Stimulated activated CD4-positive, alpha-beta T cell treated with anti-CD3 and anti-CD28 coated beads, Interleukin-1b, Interleukin-23, amount 100 ng/mL, for 4 hours (primary cell): ENCODE measurements around the gene DDRGK1.
A peak's percentile ranks its signal among the peaks of the same experiment; 100 is the strongest.
"Not testable (repeated sequence)": the region's sequence is repeated elsewhere in the genome, so short reads cannot be mapped to it uniquely, and the experiment has no call there.

Experiments
- DNase-seq, 2 donors: peaks; one replicate each; pipeline ENCODE4 v3.0.0-alpha.2; 2020; ENCODE audit warnings: low read depth in 2 of 2

DDRGK1 gene

GRCh38 chr20:3215359-3215917 lies 11.0 kb upstream of the DDRGK1 start:
- DNase-seq, result not testable (repeated sequence)

GRCh38 chr20:3213226-3213625 lies 8.7 kb upstream of the DDRGK1 start:
- no peak for DNase-seq

- no peak for DNase-seq
These were observed 5.9 kb upstream of the DDRGK1 start for GRCh38 chr20:3210346-3210745.

DNA sequence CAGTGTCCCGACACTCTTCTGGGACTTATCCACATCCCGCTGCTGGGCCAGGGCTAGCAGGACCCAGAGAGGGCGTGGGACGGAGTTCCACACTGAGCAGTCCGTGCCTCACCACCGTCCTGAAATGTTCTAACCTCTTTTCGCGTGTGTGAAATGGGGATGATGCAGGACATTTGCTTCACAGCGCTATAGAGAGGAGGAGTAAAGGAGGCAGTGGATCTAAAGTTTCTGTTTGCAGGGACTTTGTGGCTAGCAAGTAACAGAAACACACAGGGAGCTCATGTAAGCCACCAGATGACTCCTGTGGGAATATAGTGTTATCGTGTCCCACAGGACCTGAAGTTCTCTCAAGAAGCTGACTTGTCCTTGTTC lies 5.5 kb upstream of the DDRGK1 start:
- DNase-seq, result no peak

- peak; percentile 34 to 45 for DNase-seq
These were observed 4.9 kb upstream of the DDRGK1 start, which contains the start of gene ITPA for GRCh38 chr20:3209257-3209945. ITPA (plus strand) TSS chr20:3209498; CDS start chr20:3209552, 54 bp downstream.

DNA sequence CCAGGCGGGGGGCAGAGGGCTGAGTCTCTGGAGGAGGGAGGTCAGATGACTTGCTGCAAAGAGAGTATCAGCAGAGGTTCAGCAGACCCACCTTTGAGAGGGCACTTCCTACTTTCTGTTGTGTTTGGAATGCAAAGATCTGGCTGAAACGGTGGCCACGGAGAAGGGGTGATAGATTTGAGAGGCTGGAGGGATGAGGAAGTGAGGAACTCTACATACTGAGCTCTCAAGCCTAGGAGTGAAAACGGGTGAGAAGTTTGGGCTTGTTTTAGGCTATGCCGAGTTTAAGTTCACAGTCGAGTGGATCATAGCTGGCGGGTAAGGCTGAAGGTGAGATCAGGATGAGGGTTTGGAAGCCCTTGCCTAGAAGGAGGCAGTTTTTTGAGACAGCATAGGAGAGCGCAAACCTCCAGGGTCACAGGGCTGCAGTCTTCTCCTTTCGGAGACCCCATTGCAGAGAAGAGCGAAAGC lies 4.3 kb upstream of the DDRGK1 start:
- no peak for DNase-seq

GRCh38 chr20:3203315-3204123 lies 963 bp downstream of the DDRGK1 start:
- no peak for DNase-seq

DNA sequence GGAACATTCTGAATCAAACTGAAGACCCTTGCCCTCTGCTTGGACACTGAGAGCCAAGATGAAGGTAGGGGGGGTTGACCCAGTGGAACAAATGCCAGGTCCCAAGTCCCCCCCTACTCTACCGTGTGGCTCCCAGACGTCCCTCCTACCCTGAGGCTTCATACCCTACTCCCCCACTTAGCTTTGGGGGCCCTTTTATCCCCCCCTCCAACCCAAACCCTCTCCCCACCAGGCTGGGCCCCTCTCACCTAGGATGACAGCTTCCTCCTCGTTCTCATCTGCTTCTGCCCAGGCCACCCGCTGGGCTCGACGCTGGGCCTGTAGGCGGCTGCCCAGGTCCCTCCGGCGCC lies 1.5 kb downstream of the DDRGK1 start:
- DNase-seq, result no peak

GRCh38 chr20:3199976-3200755 lies 4.3 kb downstream of the DDRGK1 start:
- DNase-seq, result no peak

DNA sequence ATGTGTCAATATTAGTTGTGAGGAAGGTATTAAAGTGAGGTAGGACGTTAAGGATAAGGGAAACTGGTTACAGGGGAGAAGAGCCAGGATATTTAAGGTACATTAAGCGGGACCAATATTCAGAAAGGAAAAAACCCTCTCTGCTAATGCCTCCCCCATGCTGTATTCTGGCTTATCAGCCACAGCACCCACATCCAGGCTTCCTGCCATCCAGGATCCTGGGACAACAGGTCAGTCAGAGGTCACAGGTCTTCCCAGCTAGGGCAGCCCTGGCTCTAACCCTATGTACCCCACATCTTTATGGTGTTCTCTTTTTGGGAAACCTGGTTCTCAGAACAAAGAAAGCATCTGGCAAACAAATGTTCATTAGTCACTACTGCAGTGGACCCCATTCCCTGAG lies 5.3 kb downstream of the DDRGK1 start:
- no peak for DNase-seq

DNA sequence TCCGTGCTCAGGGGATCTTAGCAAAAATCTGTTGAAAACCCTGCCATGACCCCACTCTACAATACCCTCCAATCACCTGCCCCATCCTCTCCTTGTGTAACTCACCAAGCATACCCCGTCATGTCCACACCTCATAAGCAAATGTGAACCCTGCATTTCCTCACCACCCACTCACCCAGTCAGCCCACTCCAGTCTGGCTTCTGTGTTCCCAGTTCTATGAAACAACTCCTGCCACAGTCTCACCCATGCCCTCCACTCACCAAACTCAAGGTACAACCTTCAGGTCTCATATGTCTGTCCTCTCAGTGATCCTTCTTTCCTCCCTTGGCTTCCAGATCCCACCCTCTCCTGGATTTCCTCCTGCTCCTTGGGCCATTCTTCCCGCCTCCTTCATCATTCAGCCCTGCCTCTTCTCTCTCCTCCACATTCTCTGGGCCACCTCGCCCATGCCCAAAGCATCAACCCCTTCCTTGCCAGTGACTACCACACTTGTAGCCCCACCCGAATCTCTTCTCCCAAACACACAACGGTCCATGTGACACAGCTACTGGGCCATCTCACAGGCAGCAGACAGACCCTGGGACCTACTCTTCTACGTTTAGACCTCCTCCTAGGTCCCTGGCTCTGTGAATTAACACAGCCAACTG lies 8.8 kb downstream of the DDRGK1 start:
- no peak for DNase-seq

DNA sequence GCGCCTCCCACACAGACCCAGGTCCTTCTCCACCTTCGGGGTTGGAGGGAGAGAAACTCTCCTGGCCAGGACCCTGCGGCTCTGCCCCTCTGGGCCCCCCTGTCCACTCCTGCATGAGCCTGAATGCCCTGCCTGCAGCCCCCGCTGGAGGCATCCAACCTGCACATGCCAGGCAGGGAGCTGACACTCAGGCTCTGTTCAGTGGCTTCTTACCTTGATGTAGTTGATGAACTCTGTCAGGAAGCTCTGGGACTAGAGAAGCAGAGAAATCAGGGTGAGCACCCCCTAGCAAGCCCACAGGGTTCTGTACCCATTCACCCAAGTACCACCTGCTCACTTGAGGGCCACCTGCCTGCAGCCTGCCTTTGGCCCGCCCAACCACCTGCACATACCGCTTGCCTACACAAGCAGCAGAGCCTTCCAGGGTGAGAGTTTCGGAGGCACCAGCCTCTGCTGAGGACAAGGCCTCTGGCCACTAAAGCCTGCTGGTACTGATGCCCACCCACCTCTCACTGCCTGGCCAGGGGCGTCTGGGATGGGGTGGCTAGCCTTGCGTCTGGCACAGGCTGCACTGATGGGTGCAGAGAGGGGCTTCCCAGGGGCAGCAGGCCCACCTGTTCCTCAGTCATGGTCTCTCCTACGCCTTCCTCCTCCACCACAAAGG lies 9.7 kb downstream of the DDRGK1 start:
- DNase-seq, result no peak

- no peak for DNase-seq
These were observed 10.5 kb downstream of the DDRGK1 start for GRCh38 chr20:3193806-3194616.

DNA sequence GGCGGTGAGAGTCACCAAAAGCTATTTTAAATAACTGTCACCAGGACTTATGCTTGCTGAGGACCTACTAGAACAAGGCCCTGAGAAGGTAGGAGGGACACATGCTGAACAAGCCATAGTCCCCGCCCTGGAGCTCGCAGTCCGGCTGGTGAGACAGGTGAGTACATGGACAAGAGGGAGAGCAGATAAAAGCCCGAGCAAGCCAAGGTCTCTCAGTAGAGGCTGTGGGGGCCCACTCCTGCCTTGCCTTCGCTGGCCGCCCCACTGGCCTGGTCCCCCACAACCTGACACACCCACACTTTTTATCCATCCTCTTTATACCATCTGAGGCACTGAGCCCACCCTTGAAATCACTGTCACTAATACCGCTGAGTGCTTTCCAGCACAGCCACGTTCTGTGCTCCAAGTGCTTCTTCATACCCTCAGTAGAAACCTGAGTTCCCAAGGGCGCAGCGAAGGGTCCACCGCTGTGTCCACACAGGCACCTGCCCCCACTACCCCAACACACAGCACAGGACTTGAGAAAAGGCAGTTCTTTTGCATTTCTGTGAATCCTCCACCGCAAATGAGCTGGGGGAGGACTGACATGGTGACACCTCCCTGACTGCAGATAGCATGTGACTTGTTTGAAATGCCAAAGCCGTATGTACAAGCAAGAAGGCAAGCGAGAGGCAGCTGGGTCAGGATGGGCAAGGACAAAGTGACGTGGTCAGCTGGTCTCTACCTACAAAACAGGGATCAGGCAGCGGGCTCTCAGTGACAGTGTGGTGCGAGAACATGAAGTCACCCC lies 12.1 kb downstream of the DDRGK1 start:
- no peak for DNase-seq

- DNase-seq, result no peak
These were observed 13.8 kb downstream of the DDRGK1 start for GRCh38 chr20:3190681-3191111.

GRCh38 chr20:3189561-3190131 lies 14.8 kb downstream of the DDRGK1 start:
- DNase-seq, result no peak

DNA sequence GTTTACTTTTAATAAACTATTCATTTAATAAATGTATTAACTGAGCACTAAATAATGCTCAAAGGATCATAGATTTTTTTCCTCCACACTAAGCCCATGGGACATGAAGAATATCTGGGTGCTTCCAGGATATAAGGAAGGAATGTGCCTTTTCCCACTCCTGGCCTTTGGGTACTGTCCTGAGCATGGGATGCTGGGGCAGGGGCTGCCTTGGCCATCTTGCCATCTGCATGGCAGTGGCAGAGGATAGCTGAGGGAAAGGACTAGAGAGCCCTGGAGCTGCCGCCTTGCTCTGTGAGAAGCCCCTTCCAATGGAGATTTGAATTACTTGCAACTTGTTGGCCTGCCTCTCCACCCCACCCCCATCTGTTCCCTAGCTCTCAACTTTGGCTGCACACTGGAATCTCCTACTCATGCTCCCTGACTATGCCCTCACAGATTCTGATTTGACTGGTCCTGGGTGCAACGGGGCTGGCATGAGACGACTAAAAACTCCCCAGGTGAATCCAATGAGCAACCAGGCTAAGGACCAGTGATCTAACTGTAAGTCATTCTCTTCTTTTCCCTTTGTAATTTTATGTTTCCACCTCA lies 15.6 kb downstream of the DDRGK1 start:
- DNase-seq, result no peak

- not testable (repeated sequence) for DNase-seq
These were observed 16.6 kb downstream of the DDRGK1 start for GRCh38 chr20:3187861-3188260.
